Mucosa of gallbladder (tissue), 1 donor: ENCODE measurements around the gene PCYOX1L. TPM values are rescaled to one million over a fixed set of nuclear protein-coding genes. Genes with fewer than 3 reads are reported as not detected.

ENCODE experiments used
- DNase-seq: peaks from one replicate; pipeline ENCODE4 v3.0.0-alpha.2; 2020; ENCODE audit warnings: low spot score
- total RNA-seq: library from RNA; stranded (reverse); gene quantifications from one replicate; pipeline ENCODE4 v1.2.1, GENCODE V29; 2021
- donor health status: DM: no; HTN: no; CAD: no.

Gene PCYOX1L
- total RNA-seq, 1 donor from 2014 or later, result 17.3 TPM

GRCh38 chr5:149338364-149338763, 19.5 kb upstream of the PCYOX1L start:
- DNase-seq, result no peak

GRCh38 chr5:149340920-149341319, 16.9 kb upstream of the PCYOX1L start:
- no peak for DNase-seq

GRCh38 chr5:149341876-149342275, 16.0 kb upstream of the PCYOX1L start:
- no peak for DNase-seq

- no peak for DNase-seq
Observed at GRCh38 chr5:149344151-149344550, 13.7 kb upstream of the PCYOX1L start.

GRCh38 chr5:149345147-149345891, 12.5 kb upstream of the PCYOX1L start, which contains the start of gene GRPEL2:
Gene GRPEL2, plus strand, starts transcription at chr5:149345499. Its CDS starts 41 bp downstream, at chr5:149345540.
- DNase-seq, result peak; percentile 96

GRCh38 chr5:149345892-149346222, 12.0 kb upstream of the PCYOX1L start:
- no peak for DNase-seq

GRCh38 chr5:149348518-149348917, 9.3 kb upstream of the PCYOX1L start:
- DNase-seq, result no peak

- DNase-seq, result no peak
Observed at GRCh38 chr5:149349382-149349781, 8.5 kb upstream of the PCYOX1L start.

GRCh38 chr5:149352169-149352568, 5.7 kb upstream of the PCYOX1L start:
- DNase-seq, result no peak

- DNase-seq, result no peak
Observed at GRCh38 chr5:149353911-149354310, 3.9 kb upstream of the PCYOX1L start.

GRCh38 chr5:149355688-149356087, 2.2 kb upstream of the PCYOX1L start:
- no peak for DNase-seq

- DNase-seq, result no peak
Observed at GRCh38 chr5:149356391-149356790, 1.5 kb upstream of the PCYOX1L start.

- no peak for DNase-seq
Observed at GRCh38 chr5:149358294-149358651, 427 bp downstream of the PCYOX1L start.

GRCh38 chr5:149358868-149359495, 1.1 kb downstream of the PCYOX1L start:
- no peak for DNase-seq

- DNase-seq, result no peak
Observed at GRCh38 chr5:149360272-149360671, 2.4 kb downstream of the PCYOX1L start.

GRCh38 chr5:149362541-149362940, 4.7 kb downstream of the PCYOX1L start:
- DNase-seq, result no peak

GRCh38 chr5:149363358-149363757, 5.5 kb downstream of the PCYOX1L start:
- DNase-seq, result no peak

GRCh38 chr5:149363936-149364335, 6.1 kb downstream of the PCYOX1L start:
- no peak for DNase-seq

GRCh38 chr5:149364719-149365118, 6.9 kb downstream of the PCYOX1L start:
- no peak for DNase-seq

GRCh38 chr5:149365418-149365817, 7.6 kb downstream of the PCYOX1L start:
- DNase-seq, result no peak

- DNase-seq, result no peak
Observed at GRCh38 chr5:149366169-149366729, 8.4 kb downstream of the PCYOX1L start.

GRCh38 chr5:149367249-149367971, 9.6 kb downstream of the PCYOX1L start:
- DNase-seq, result peak; percentile 67
